Astrocyte of the cerebellum (primary cell): ENCODE results near the gene PDLIM4.
A peak's percentile ranks its signal among the peaks of the same experiment; 100 is the strongest.

Source experiments
- DNase-seq: peaks from one replicate; pipeline ENCODE4 v3.0.0-alpha.2; 2011; ENCODE audit warnings: low read depth
- H3K4me3 ChIP-seq: 2 replicates; pipeline ENCODE4 v1.5.1; 2011; ENCODE audit warnings: mild to moderate bottlenecking, low read depth, low read length, moderate library complexity
- CTCF ChIP-seq: IDR thresholded peaks from 2 replicates; pipeline ENCODE4 v1.5.1; 2012; ENCODE audit warnings: low read length, low read depth, moderate library complexity, mild to moderate bottlenecking; ENCODE audit errors: missing control alignments
- in situ Hi-C: cut with HindIII; loops from 2 replicates; pipeline ENCODE4 v1.10.0; 2017; ENCODE audit warnings: low sequenced_read_pairs

PDLIM4 gene

GRCh38 chr5:132213666-132214065, 43.8 kb upstream of the PDLIM4 start:
- H3K4me3 ChIP-seq = no peak overlapping the region
- TF ChIP-seq CTCF = no peak
- no peak for DNase-seq
- in situ Hi-C loops = no loop called here

GRCh38 chr5:132214491-132214890, 43.0 kb upstream of the PDLIM4 start:
- no peak overlapping the region for H3K4me3 ChIP-seq
- TF ChIP-seq CTCF = no peak
- no peak for DNase-seq
- in situ Hi-C loops = no loop called here

- in situ Hi-C loops = no loop called here
- DNase-seq = peak; percentile 96
- no peak overlapping the region for H3K4me3 ChIP-seq
- no peak for TF ChIP-seq CTCF
These were observed 42.2 kb upstream of the PDLIM4 start for GRCh38 chr5:132215329-132215728.

- no peak for TF ChIP-seq CTCF
- no peak overlapping the region for H3K4me3 ChIP-seq
These were observed 39.2 kb upstream of the PDLIM4 start for GRCh38 chr5:132218321-132218720.

GRCh38 chr5:132219289-132219970, 38.1 kb upstream of the PDLIM4 start:
- H3K4me3 ChIP-seq = no peak overlapping the region
- TF ChIP-seq CTCF = no peak
- in situ Hi-C loops = no loop called here
- no peak for DNase-seq

More at GRCh38 chr5:132218321-132218720, 39.2 kb upstream of the PDLIM4 start:
- in situ Hi-C loops = no loop called here
- no peak for DNase-seq

GRCh38 chr5:132219981-132220380, 37.5 kb upstream of the PDLIM4 start:
- H3K4me3 ChIP-seq = no peak overlapping the region
- DNase-seq = no peak
- in situ Hi-C loops = no loop called here
- no peak for TF ChIP-seq CTCF
